Mesenchymal stem cell (in vitro differentiated cells and primary cell): ENCODE measurements around the gene CRTC1.

Experiments used
- DNase-seq: peaks from one replicate; pipeline ENCODE4 v3.0.0-alpha.2; 2013
- H2AFZ ChIP-seq: one replicate; pipeline ENCODE4 v1.6.1; 2013; ENCODE audit warnings: low read depth, mild to moderate bottlenecking, control low read depth, inconsistent platforms, low read length, moderate library complexity
- H2AK5ac ChIP-seq: 2 replicates; pipeline ENCODE4 v1.6.1; 2013; ENCODE audit warnings: low read length, moderate library complexity, mild to moderate bottlenecking, inconsistent platforms; ENCODE audit not compliant: severe bottlenecking
- H2BK120ac ChIP-seq: one replicate; pipeline ENCODE4 v1.6.1; 2013; ENCODE audit warnings: low read depth, mild to moderate bottlenecking, inconsistent platforms, low read length, moderate library complexity
- H2BK12ac ChIP-seq, 2 experiments: one replicate each; pipeline ENCODE4 v1.6.1; 2013; ENCODE audit warnings: inconsistent platforms in 2 of 2, low read length in 2 of 2, mild to moderate bottlenecking in 2 of 2, moderate library complexity in 2 of 2, control low read depth in 1 of 2
- H2BK15ac ChIP-seq: one replicate; pipeline ENCODE4 v1.6.1; 2013; ENCODE audit warnings: mild to moderate bottlenecking, low read depth, inconsistent platforms; ENCODE audit not compliant: poor library complexity, severe bottlenecking
- H2BK5ac ChIP-seq: 2 replicates; pipeline ENCODE4 v1.6.1; 2013; ENCODE audit warnings: low read depth, mild to moderate bottlenecking, low read length, control low read depth, inconsistent platforms; ENCODE audit not compliant: poor library complexity, severe bottlenecking
- H3K14ac ChIP-seq, 2 experiments: one replicate each; pipeline ENCODE4 v1.6.1; 2013; ENCODE audit warnings: inconsistent platforms in 2 of 2, low read length in 2 of 2, control low read depth in 1 of 2, mild to moderate bottlenecking in 1 of 2, moderate library complexity in 1 of 2
- H3K18ac ChIP-seq, 2 experiments: one replicate each; pipeline ENCODE4 v1.6.1; 2013; ENCODE audit warnings: inconsistent platforms in 2 of 2, low read length in 2 of 2, control low read depth in 1 of 2, low read depth in 1 of 2, mild to moderate bottlenecking in 1 of 2
- H3K23ac ChIP-seq, 2 experiments: one replicate each; pipeline ENCODE4 v1.6.1; 2013; ENCODE audit warnings: inconsistent platforms in 2 of 2, low read length in 2 of 2, mild to moderate bottlenecking in 2 of 2, moderate library complexity in 2 of 2, control low read depth in 1 of 2
- H3K27ac ChIP-seq: 2 replicates; pipeline ENCODE4 v1.5.1; 2013; ENCODE audit warnings: mild to moderate bottlenecking, moderate library complexity, low read length, control low read depth, inconsistent platforms; ENCODE audit not compliant: poor library complexity, severe bottlenecking
- H3K27me3 ChIP-seq, 2 experiments: 2 replicates each; pipeline versions ENCODE4 v1.6.1 to v1.7.0; 2013; ENCODE audit warnings: low read length in 2 of 2, mild to moderate bottlenecking in 2 of 2, moderate library complexity in 2 of 2, control low read depth in 1 of 2, inconsistent platforms in 1 of 2; ENCODE audit not compliant: control insufficient read depth in 1 of 2, insufficient read depth in 1 of 2
- H3K36me3 ChIP-seq, 2 experiments: 2 replicates each; pipeline versions ENCODE4 v1.6.1 to v1.7.0; 2013; ENCODE audit warnings: low read length in 2 of 2, control low read depth in 1 of 2, inconsistent platforms in 1 of 2, low read depth in 1 of 2, mild to moderate bottlenecking in 1 of 2; ENCODE audit not compliant: insufficient read depth in 2 of 2, control insufficient read depth in 1 of 2
- H3K4ac ChIP-seq, 2 experiments: one replicate each; pipeline ENCODE4 v1.6.1; 2013; ENCODE audit warnings: inconsistent platforms in 2 of 2, low read length in 2 of 2, mild to moderate bottlenecking in 2 of 2, moderate library complexity in 2 of 2, control low read depth in 1 of 2, low read depth in 1 of 2
- H3K4me1 ChIP-seq: 2 replicates; pipeline ENCODE4 v1.6.1; 2013; ENCODE audit warnings: low read depth, low read length, control low read depth; ENCODE audit not compliant: control insufficient read depth, insufficient read depth
- H3K4me2 ChIP-seq: 2 replicates; pipeline ENCODE4 v1.6.1; 2013; ENCODE audit warnings: low read length, mild to moderate bottlenecking, inconsistent platforms; ENCODE audit not compliant: poor library complexity, severe bottlenecking
- H3K4me3 ChIP-seq, 2 experiments: 2 replicates each; pipeline versions ENCODE4 v1.5.1 to v1.7.0; 2013; ENCODE audit warnings: low read length in 2 of 2, mild to moderate bottlenecking in 2 of 2, control low read depth in 1 of 2, low read depth in 1 of 2; ENCODE audit not compliant: insufficient read depth in 1 of 2
- H3K79me1 ChIP-seq: replicated peaks from 2 replicates; pipeline ENCODE4 v1.6.1; 2013; ENCODE audit warnings: mild to moderate bottlenecking, control low read depth, low read length, inconsistent platforms; ENCODE audit not compliant: poor library complexity, severe bottlenecking
- H3K9ac ChIP-seq: 2 replicates; pipeline ENCODE4 v1.7.0; 2013; ENCODE audit warnings: mild to moderate bottlenecking, low read length, moderate library complexity
- H3K9me3 ChIP-seq: 2 replicates; pipeline ENCODE4 v1.7.0; 2013; ENCODE audit warnings: mild to moderate bottlenecking, low read length; ENCODE audit not compliant: control insufficient read depth
- H4K8ac ChIP-seq: one replicate; pipeline ENCODE4 v1.6.1; 2013; ENCODE audit warnings: inconsistent platforms, mild to moderate bottlenecking, low read length, moderate library complexity
- H4K91ac ChIP-seq: one replicate; pipeline ENCODE4 v1.6.1; 2013; ENCODE audit warnings: mild to moderate bottlenecking, low read length, inconsistent platforms
- WGBS: methylation state at CpG from one replicate; pipeline ENCODE4 v1.1.7; 2013; ENCODE audit warnings: mixed read lengths; 5-methylcytosine and 5-hydroxymethylcytosine counted together

The CRTC1 gene

GRCh38 chr19:18646535-18647370, 36.7 kb upstream of the CRTC1 start:
- Histone ChIP-seq H3K14ac (no peak overlapping the region), H2BK12ac (peak overlapping the region in 1 of 2 experiments; percentile 56), H3K4me3 (no peak overlapping the region), H3K4me1 (peaks cover 44% of the 10 kb centered on the region), H2BK15ac (peak overlapping the region; percentile 21), H3K9me3 (peaks cover 7% of the 10 kb centered on the region), H3K18ac (no peak overlapping the region), H3K4me2 (no peak overlapping the region), H4K91ac (peak overlapping the region; percentile 34), H2BK120ac (no peak overlapping the region), H3K4ac (no peak overlapping the region), H4K8ac (no peak overlapping the region), H2BK5ac (no peak overlapping the region), H3K23ac (no peak overlapping the region), H2AK5ac (no peak overlapping the region), H3K9ac (no peak overlapping the region), H2AFZ (no peak overlapping the region), H3K79me1 (peaks cover 32% of the 10 kb centered on the region), H3K27me3 (no peaks in the 10 kb centered on the region), H3K36me3 (peaks cover 0 to 7% of the 10 kb centered on the region in 2 experiments), H3K27ac (no peak overlapping the region)
- no peak for DNase-seq
- WGBS = 88% methylated on average over 32 of the region's 34 CpGs

- H3K23ac ChIP-seq = no peak overlapping the region
- 100% methylated on average over 1 of the region's 1 CpG for WGBS
These were observed 36.1 kb upstream of the CRTC1 start for GRCh38 chr19:18647371-18647767.

GRCh38 chr19:18647807-18648206, 35.7 kb upstream of the CRTC1 start:
- Histone ChIP-seq H3K4me1 (peaks cover 48% of the 10 kb centered on the region), H2BK12ac (peak overlapping the region; percentile 2 to 18), H3K27me3 (no peaks in the 10 kb centered on the region), H3K4me3 (no peak overlapping the region), H2BK120ac (no peak overlapping the region), H3K9me3 (peaks cover 7% of the 10 kb centered on the region), H3K4me2 (no peak overlapping the region), H3K79me1 (peaks cover 37% of the 10 kb centered on the region), H3K27ac (no peak overlapping the region), H2AFZ (no peak overlapping the region), H2BK5ac (no peak overlapping the region), H3K23ac (no peak overlapping the region), H3K9ac (no peak overlapping the region), H3K36me3 (peaks cover 0 to 11% of the 10 kb centered on the region in 2 experiments), H3K4ac (no peak overlapping the region), H3K18ac (peak overlapping the region in 1 of 2 experiments; percentile 18), H2AK5ac (no peak overlapping the region), H3K14ac (no peak overlapping the region), H4K8ac (no peak overlapping the region), H2BK15ac (peak overlapping the region; percentile 50), H4K91ac (no peak overlapping the region)
- WGBS = 93% methylated on average over 10 of the region's 10 CpGs
- DNase-seq = no peak

More at GRCh38 chr19:18647371-18647767, 36.1 kb upstream of the CRTC1 start:
- Histone ChIP-seq H3K14ac (no peak overlapping the region), H2AFZ (no peak overlapping the region), H4K8ac (no peak overlapping the region), H2BK5ac (no peak overlapping the region), H3K18ac (peak overlapping the region in 1 of 2 experiments; percentile 18), H3K79me1 (peaks cover 35% of the 10 kb centered on the region), H3K27me3 (no peaks in the 10 kb centered on the region), H3K9ac (no peak overlapping the region), H3K4me3 (no peak overlapping the region), H2BK15ac (peak overlapping the region; percentile 21), H3K36me3 (peaks cover 0 to 9% of the 10 kb centered on the region in 2 experiments), H3K4ac (no peak overlapping the region), H4K91ac (no peak overlapping the region), H2BK12ac (peak overlapping the region in 1 of 2 experiments; percentile 56), H3K27ac (no peak overlapping the region), H2AK5ac (no peak overlapping the region), H3K9me3 (peaks cover 7% of the 10 kb centered on the region), H3K4me1 (peaks cover 48% of the 10 kb centered on the region), H3K4me2 (no peak overlapping the region), H2BK120ac (no peak overlapping the region)
- no peak for DNase-seq

GRCh38 chr19:18648973-18649315, 34.5 kb upstream of the CRTC1 start:
- Histone ChIP-seq H2AK5ac (peak overlapping the region; percentile 23), H2AFZ (no peak overlapping the region), H3K36me3 (peaks cover 0 to 11% of the 10 kb centered on the region in 2 experiments), H3K9ac (peak overlapping the region; percentile 89), H3K9me3 (peaks cover 6% of the 10 kb centered on the region), H3K27ac (peak overlapping the region; percentile 77), H3K4me2 (peak overlapping the region; percentile 69), H3K4me3 (peak overlapping the region in 1 of 2 experiments; percentile 61), H3K4ac (peak overlapping the region; percentile 42 to 93), H3K18ac (peak overlapping the region; percentile 90 to 98), H3K14ac (peak overlapping the region in 1 of 2 experiments; percentile 50), H4K91ac (peak overlapping the region; percentile 76), H2BK120ac (peak overlapping the region; percentile 55), H3K79me1 (peaks cover 38% of the 10 kb centered on the region), H2BK15ac (peak overlapping the region; percentile 45), H4K8ac (peak overlapping the region; percentile 78), H3K27me3 (no peaks in the 10 kb centered on the region), H2BK12ac (peak overlapping the region; percentile 62 to 99), H3K4me1 (peaks cover 48% of the 10 kb centered on the region), H3K23ac (peak overlapping the region in 1 of 2 experiments; percentile 46), H2BK5ac (no peak overlapping the region)
- WGBS = 47% methylated on average over 13 of the region's 13 CpGs
- peak; percentile 74 for DNase-seq
